CD4-positive, alpha-beta T cell (primary cell): ENCODE data around the gene RNF220. TPM values are rescaled to one million over a fixed set of nuclear protein-coding genes. Genes with fewer than 3 reads are reported as not detected.

Source experiments
- ATAC-seq: fragments of 200-7000 bp; cut with Tn5 transposase; one replicate; pipeline ENCODE4 v1.10.0; 2022; ENCODE audit warnings: mild to moderate bottlenecking; ENCODE audit not compliant: poor library complexity
- CTCF ChIA-PET: fragments of 350-600 bp; sonication (Branson Sonifier 250); formaldehyde crosslinking; loops from one replicate; lab custom pipeline; 2021; ENCODE audit warnings: antibody characterized with exemption, inconsistent platforms; lab: Charles Lee
- POLR2A ChIA-PET: fragments of 350-600 bp; sonication (Branson Sonifier 250); formaldehyde crosslinking; loops from one replicate; lab custom pipeline; 2021; ENCODE audit warnings: antibody characterized with exemption, inconsistent platforms; lab: Charles Lee
- DNase-seq, 14 experiments: peaks; one replicate each; pipeline ENCODE4 v3.0.0-alpha.2; 2013 to 2020; ENCODE audit warnings: mixed read lengths in 2 of 14
- H3K27ac ChIP-seq, 2 donors: one replicate each; pipeline versions ENCODE4 v1.5.1 to v1.7.0; 2013; ENCODE audit warnings: low read length in 2 of 2, low read depth in 1 of 2, mild to moderate bottlenecking in 1 of 2
- H3K27me3 ChIP-seq, 2 experiments: 1 replicate in 1 of 2; 2 replicates in 1 of 2; pipeline versions ENCODE4 v1.6.1 to v1.7.0; 2013; ENCODE audit warnings: low read length in 2 of 2, control low read depth in 1 of 2, mild to moderate bottlenecking in 1 of 2, moderate library complexity in 1 of 2; ENCODE audit not compliant: insufficient read depth in 2 of 2, control insufficient read depth in 1 of 2
- H3K36me3 ChIP-seq: one replicate; pipeline ENCODE4 v1.6.1; 2013; ENCODE audit warnings: low read length, control low read depth; ENCODE audit not compliant: insufficient read depth
- H3K4me1 ChIP-seq: one replicate; pipeline ENCODE4 v1.6.1; 2013; ENCODE audit warnings: low read length, control low read depth; ENCODE audit not compliant: insufficient read depth
- H3K4me3 ChIP-seq: one replicate; pipeline ENCODE4 v1.5.1; 2013; ENCODE audit warnings: mild to moderate bottlenecking, low read length, moderate library complexity
- H3K9me3 ChIP-seq, 2 experiments: 1 replicate in 1 of 2; 2 replicates in 1 of 2; pipeline versions ENCODE4 v1.6.1 to v1.7.0; 2013; ENCODE audit warnings: low read length in 2 of 2, mild to moderate bottlenecking in 2 of 2, control low read depth in 1 of 2, moderate library complexity in 1 of 2; ENCODE audit not compliant: control insufficient read depth in 1 of 2, insufficient read depth in 1 of 2
- H3K27ac Mint-ChIP-seq: one replicate; pipeline ENCODE4 v1.8.0; 2020; ENCODE audit warnings: mixed read lengths
- H3K27me3 Mint-ChIP-seq: one replicate; pipeline ENCODE4 v1.8.0; 2021; ENCODE audit warnings: mixed read lengths
- H3K36me3 Mint-ChIP-seq: one replicate; pipeline ENCODE4 v1.8.0; 2021; ENCODE audit warnings: low read depth, mixed read lengths
- H3K4me1 Mint-ChIP-seq: one replicate; pipeline ENCODE4 v1.8.0; 2021; ENCODE audit warnings: low read depth, mixed read lengths
- H3K4me3 Mint-ChIP-seq: one replicate; pipeline ENCODE4 v1.8.0; 2020; ENCODE audit warnings: mild to moderate bottlenecking, mixed read lengths
- H3K9me3 Mint-ChIP-seq: one replicate; pipeline ENCODE4 v1.8.0; 2020; ENCODE audit warnings: mixed read lengths
- intact Hi-C, 2 experiments: fragments of 100-400 bp; cut with DNase I in 1 of 2; cut with micrococcal nuclease in 1 of 2; formaldehyde crosslinking; loops; one replicate each; pipeline versions ENCODE4 v1.15.1 to v1.9.0; 2023 to 2025; cut with DNase I, micrococcal nuclease
- total RNA-seq, 174 experiments: library from RNA in 2 of 174; stranded (reverse) in 2 of 174; gene quantifications; one replicate each; pipeline ENCODE4 v1.2.3 and lab custom pipeline; 2021 to 2026
- TF ChIP-seq, protein P1 (sequence below): fragments of 200-600 bp; IDR thresholded peaks from one replicate; pipeline ENCODE4 v1.8.0; 2022; ENCODE audit warnings: antibody characterized with exemption, mild to moderate bottlenecking

The RNF220 gene
- total RNA-seq, 2 experiments from 2014 or later: 76.0 to 77.9 TPM

DNA sequence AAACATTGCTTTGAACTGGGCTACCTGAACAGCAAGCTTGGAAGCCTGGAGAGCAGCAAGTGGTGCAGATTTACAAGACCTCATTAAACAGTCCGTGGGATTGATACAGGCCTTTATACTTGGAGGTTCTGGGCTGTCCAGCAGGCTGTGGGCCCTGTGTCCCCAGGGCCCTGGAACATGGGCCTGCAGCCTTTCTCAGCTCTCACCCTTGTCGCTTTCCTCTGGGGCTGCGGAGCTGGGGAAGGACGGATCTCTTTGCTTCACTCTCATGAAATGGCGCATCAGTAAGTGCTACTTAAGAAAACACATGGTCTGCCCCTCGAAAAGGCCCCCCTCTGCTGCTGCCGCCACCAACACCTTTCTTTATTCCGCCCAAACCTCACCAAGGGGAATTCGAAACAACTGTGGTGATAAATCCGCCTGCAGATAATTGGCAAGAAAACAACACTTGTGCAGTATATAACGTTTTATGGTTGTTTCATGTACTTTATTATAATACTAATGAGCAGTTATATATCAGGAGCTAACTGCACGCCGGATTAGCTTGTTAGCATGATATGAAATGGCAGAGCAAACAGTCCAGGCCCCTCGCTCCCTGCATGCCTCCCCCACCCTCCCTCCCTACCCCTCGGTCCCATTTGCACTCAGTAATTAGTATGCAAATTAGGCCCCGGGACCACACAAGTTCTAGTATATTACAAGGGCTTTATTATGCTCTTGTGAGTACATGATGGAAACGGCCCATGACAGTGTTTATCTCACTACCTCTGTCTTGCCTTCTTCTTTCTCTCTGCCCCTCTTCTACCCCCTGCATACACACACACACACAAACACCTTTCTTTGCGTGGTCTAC lies 131.5 kb downstream of the RNF220 start:
- H3K27ac Mint-ChIP-seq: no peak overlapping the region
- no peaks in the 10 kb centered on the region for H3K36me3 Mint-ChIP-seq
- no peak for DNase-seq
- no peaks in the 10 kb centered on the region for H3K9me3 ChIP-seq
- CTCF ChIA-PET: no interaction called here
- H3K4me1 Mint-ChIP-seq: no peaks in the 10 kb centered on the region
- H3K36me3 ChIP-seq: no peaks in the 10 kb centered on the region
- H3K9me3 Mint-ChIP-seq: no peaks in the 10 kb centered on the region
- H3K4me1 ChIP-seq: no peaks in the 10 kb centered on the region
- POLR2A ChIA-PET: no interaction called here
- H3K27me3 ChIP-seq: peaks cover 0 to 3% of the 10 kb centered on the region in 2 experiments
- no peak overlapping the region for H3K27ac ChIP-seq
- ATAC-seq: no peak
- no peak overlapping the region for H3K4me3 Mint-ChIP-seq
- peaks cover 12% of the 10 kb centered on the region for H3K27me3 Mint-ChIP-seq
- TF ChIP-seq, protein P1, sequence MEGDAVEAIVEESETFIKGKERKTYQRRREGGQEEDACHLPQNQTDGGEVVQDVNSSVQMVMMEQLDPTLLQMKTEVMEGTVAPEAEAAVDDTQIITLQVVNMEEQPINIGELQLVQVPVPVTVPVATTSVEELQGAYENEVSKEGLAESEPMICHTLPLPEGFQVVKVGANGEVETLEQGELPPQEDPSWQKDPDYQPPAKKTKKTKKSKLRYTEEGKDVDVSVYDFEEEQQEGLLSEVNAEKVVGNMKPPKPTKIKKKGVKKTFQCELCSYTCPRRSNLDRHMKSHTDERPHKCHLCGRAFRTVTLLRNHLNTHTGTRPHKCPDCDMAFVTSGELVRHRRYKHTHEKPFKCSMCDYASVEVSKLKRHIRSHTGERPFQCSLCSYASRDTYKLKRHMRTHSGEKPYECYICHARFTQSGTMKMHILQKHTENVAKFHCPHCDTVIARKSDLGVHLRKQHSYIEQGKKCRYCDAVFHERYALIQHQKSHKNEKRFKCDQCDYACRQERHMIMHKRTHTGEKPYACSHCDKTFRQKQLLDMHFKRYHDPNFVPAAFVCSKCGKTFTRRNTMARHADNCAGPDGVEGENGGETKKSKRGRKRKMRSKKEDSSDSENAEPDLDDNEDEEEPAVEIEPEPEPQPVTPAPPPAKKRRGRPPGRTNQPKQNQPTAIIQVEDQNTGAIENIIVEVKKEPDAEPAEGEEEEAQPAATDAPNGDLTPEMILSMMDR: no peak
- no peak overlapping the region for H3K4me3 ChIP-seq
- intact Hi-C loops: no loop called here

GRCh38 chr1:44537538-44537937 lies 132.5 kb downstream of the RNF220 start:
- no peaks in the 10 kb centered on the region for H3K9me3 Mint-ChIP-seq
- Histone ChIP-seq H3K4me3 (no peak overlapping the region), H3K27me3 (peaks cover 3 to 6% of the 10 kb centered on the region in 2 experiments), H3K4me1 (no peaks in the 10 kb centered on the region), H3K36me3 (no peaks in the 10 kb centered on the region), H3K27ac (no peak overlapping the region), H3K9me3 (no peaks in the 10 kb centered on the region)
- H3K36me3 Mint-ChIP-seq: no peaks in the 10 kb centered on the region
- H3K4me1 Mint-ChIP-seq: no peaks in the 10 kb centered on the region
- POLR2A ChIA-PET: no interaction called here
- CTCF ChIA-PET: no interaction called here
- TF ChIP-seq, protein P1: no peak
- H3K4me3 Mint-ChIP-seq: no peak overlapping the region
- H3K27ac Mint-ChIP-seq: no peak overlapping the region
- DNase-seq (no peak), ATAC-seq (no peak)
- H3K27me3 Mint-ChIP-seq: peaks cover 12% of the 10 kb centered on the region
- intact Hi-C loops: no loop called here

- no peaks in the 10 kb centered on the region for H3K36me3 Mint-ChIP-seq
- H3K4me3 Mint-ChIP-seq: no peak overlapping the region
- H3K9me3 Mint-ChIP-seq: no peaks in the 10 kb centered on the region
- ChIA-PET POLR2A (no interaction called here), CTCF (no interaction called here)
- DNase-seq: no peak
- H3K4me3 ChIP-seq: no peak overlapping the region
- no peaks in the 10 kb centered on the region for H3K36me3 ChIP-seq
- no peaks in the 10 kb centered on the region for H3K4me1 Mint-ChIP-seq
- H3K9me3 ChIP-seq: no peaks in the 10 kb centered on the region
- H3K27ac ChIP-seq: no peak overlapping the region
- peaks cover 12% of the 10 kb centered on the region for H3K27me3 Mint-ChIP-seq
- no peak for ATAC-seq
- H3K4me1 ChIP-seq: no peaks in the 10 kb centered on the region
- intact Hi-C loops: no loop called here
- TF ChIP-seq, protein P1: no peak
- peaks cover 3 to 8% of the 10 kb centered on the region in 2 experiments for H3K27me3 ChIP-seq
- H3K27ac Mint-ChIP-seq: no peak overlapping the region
These were observed 132.9 kb downstream of the RNF220 start for GRCh38 chr1:44537956-44538355.
